Tibial artery (tissue), 4 donors: Measurements from ENCODE around the gene SLC35E1.

Experiments
- DNase-seq, 2 donors: peaks; one replicate each; pipeline ENCODE4 v3.0.0-alpha.2; 2019
- H3K27ac ChIP-seq, 2 donors: fragments of 200-600 bp; sonication (generic) in 1 of 2; 1 replicate in 1 of 2; 2 replicates in 1 of 2; pipeline ENCODE4 v1.5.1; 2018 to 2019; ENCODE audit warnings: mild to moderate bottlenecking in 1 of 2
- H3K27me3 ChIP-seq, 2 donors: fragments of 200-600 bp; sonication (generic) in 1 of 2; one replicate each; pipeline versions ENCODE4 v1.5.1 to v1.6.0; 2016 to 2019
- H3K36me3 ChIP-seq, 3 donors: fragments of 200-600 bp; sonication (generic) in 2 of 3; one replicate each; pipeline ENCODE4 v1.5.1; 2016 to 2019; ENCODE audit warnings: mild to moderate bottlenecking in 2 of 3
- H3K4me1 ChIP-seq, 4 donors: fragments of 200-600 bp; sonication (generic) in 2 of 4; 1 replicate in 3 of 4; 2 replicates in 1 of 4; pipeline ENCODE4 v1.5.1; 2016 to 2019
- H3K4me3 ChIP-seq, 2 donors: fragments of 200-600 bp; sonication (generic) in 1 of 2; 1 replicate in 1 of 2; 2 replicates in 1 of 2; pipeline ENCODE4 v1.5.1; 2018 to 2019; ENCODE audit warnings: mild to moderate bottlenecking in 2 of 2
- H3K9me3 ChIP-seq, 3 donors: fragments of 200-600 bp; sonication (generic) in 1 of 3; one replicate each; pipeline ENCODE4 v1.5.1; 2016 to 2019
- CTCF ChIP-seq, 2 experiments: fragments of 200-600 bp in 1 of 2; fragments of 450-650 bp in 1 of 2; IDR thresholded peaks; one replicate each; pipeline ENCODE4 v1.5.1; 2017 to 2019; ENCODE audit warnings: antibody characterized with exemption in 2 of 2, mild to moderate bottlenecking in 1 of 2, moderate library complexity in 1 of 2
- intact Hi-C: fragments of 100-400 bp; cut with DNase I; formaldehyde crosslinking; loops from one replicate; pipeline ENCODE4 v1.15.0; 2023; ENCODE audit warnings: low total_unique reads

The SLC35E1 gene

GRCh38 chr19:16577531-16577985 is 5.3 kb upstream of the SLC35E1 start:
- no peak for TF ChIP-seq CTCF (IDR thresholded peaks at IDR 0.05)
- no peak for DNase-seq
- Histone ChIP-seq H3K4me3 (no peak overlapping the region), H3K27ac (no peak overlapping the region), H3K27me3 (no peaks in the 10 kb centered on the region), H3K36me3 (peaks cover 24 to 41% (median 37%) of the 10 kb centered on the region in 3 donors), H3K9me3 (no peaks in the 10 kb centered on the region), H3K4me1 (peaks cover 0 to 42% (median 25%) of the 10 kb centered on the region in 4 donors)
- intact Hi-C loops = no loop called here

GRCh38 chr19:16576690-16577530 is 4.7 kb upstream of the SLC35E1 start:
- no peaks in the 10 kb centered on the region for H3K27me3 ChIP-seq
- peaks cover 24 to 41% (median 37%) of the 10 kb centered on the region in 3 donors for H3K36me3 ChIP-seq
- TF ChIP-seq CTCF (IDR thresholded peaks at IDR 0.05) = no peak

GRCh38 chr19:16575861-16576689 is 3.9 kb upstream of the SLC35E1 start:
- no peak for TF ChIP-seq CTCF (IDR thresholded peaks at IDR 0.05)
- intact Hi-C loops = no loop called here
- H3K9me3 ChIP-seq = no peaks in the 10 kb centered on the region
- no peak for DNase-seq
- peaks cover 24 to 41% (median 37%) of the 10 kb centered on the region in 3 donors for H3K36me3 ChIP-seq
- H3K4me1 ChIP-seq = peaks cover 0 to 36% (median 29%) of the 10 kb centered on the region in 4 donors
- H3K27ac ChIP-seq = no peak overlapping the region
- no peaks in the 10 kb centered on the region for H3K27me3 ChIP-seq
- no peak overlapping the region for H3K4me3 ChIP-seq

More at GRCh38 chr19:16576690-16577530, 4.7 kb upstream of the SLC35E1 start:
- H3K9me3 ChIP-seq = no peaks in the 10 kb centered on the region
- no peak overlapping the region for H3K4me3 ChIP-seq
- H3K4me1 ChIP-seq = peaks cover 0 to 36% (median 22%) of the 10 kb centered on the region in 4 donors
- intact Hi-C loops = no loop called here
- DNase-seq = no peak
- no peak overlapping the region for H3K27ac ChIP-seq

GRCh38 chr19:16575282-16575681 is 3.1 kb upstream of the SLC35E1 start:
- no peak for DNase-seq
- Histone ChIP-seq H3K27me3 (no peaks in the 10 kb centered on the region), H3K4me3 (no peak overlapping the region), H3K27ac (no peak overlapping the region), H3K9me3 (no peaks in the 10 kb centered on the region), H3K4me1 (peaks cover 0 to 39% (median 33%) of the 10 kb centered on the region in 4 donors), H3K36me3 (peaks cover 24 to 41% (median 37%) of the 10 kb centered on the region in 3 donors)
- intact Hi-C loops = no loop called here
- no peak for TF ChIP-seq CTCF (IDR thresholded peaks at IDR 0.05)

GRCh38 chr19:16573925-16574324 is 1.7 kb upstream of the SLC35E1 start:
- DNase-seq = no peak
- H3K27ac ChIP-seq = peak overlapping the region in 1 of 2 donors; percentile 85

More at GRCh38 chr19:16573925-16574324, 1.7 kb upstream of the SLC35E1 start:
- peaks cover 24 to 38% (median 37%) of the 10 kb centered on the region in 3 donors for H3K36me3 ChIP-seq
- intact Hi-C loops = loop anchor here (2.0 kb wide), 1 partner anchor 53 kb away; no protein-coding TSS in a partner anchor
- peak overlapping the region; percentile 70 to 78 for H3K4me3 ChIP-seq
- no peaks in the 10 kb centered on the region for H3K9me3 ChIP-seq
- peaks cover 0 to 46% (median 36%) of the 10 kb centered on the region in 4 donors for H3K4me1 ChIP-seq
- H3K27me3 ChIP-seq = no peaks in the 10 kb centered on the region
- TF ChIP-seq CTCF (IDR thresholded peaks at IDR 0.05) = no peak
